Neutrophil (primary cell): ENCODE measurements around the gene GRIK3.

Experiments
- H3K27ac ChIP-seq: fragments of 200-600 bp; sonication (generic); 2 replicates; pipeline ENCODE4 v1.5.1; 2016; ENCODE audit warnings: mild to moderate bottlenecking, moderate library complexity
- H3K27me3 ChIP-seq: fragments of 200-600 bp; sonication (generic); 2 replicates; pipeline ENCODE4 v1.6.0; 2016; ENCODE audit warnings: mild to moderate bottlenecking
- H3K36me3 ChIP-seq: fragments of 200-600 bp; sonication (generic); 2 replicates; pipeline ENCODE4 v1.5.1; 2017
- H3K4me1 ChIP-seq, 2 experiments: fragments of 200-600 bp in 1 of 2; sonication (generic) in 1 of 2; 1 replicate in 1 of 2; 2 replicates in 1 of 2; pipeline versions ENCODE4 v1.5.1 to v1.6.1; 2013 to 2016; ENCODE audit warnings: low read depth in 1 of 2, low read length in 1 of 2, mild to moderate bottlenecking in 1 of 2, moderate library complexity in 1 of 2; ENCODE audit not compliant: control insufficient read depth in 1 of 2, insufficient read depth in 1 of 2
- H3K4me3 ChIP-seq, 2 experiments: fragments of 200-600 bp in 1 of 2; sonication (generic) in 1 of 2; 1 replicate in 1 of 2; 2 replicates in 1 of 2; pipeline ENCODE4 v1.5.1; 2013 to 2016; ENCODE audit warnings: low read depth in 1 of 2, low read length in 1 of 2, mild to moderate bottlenecking in 1 of 2, moderate library complexity in 1 of 2
- H3K9me3 ChIP-seq: fragments of 200-600 bp; sonication (generic); 2 replicates; pipeline ENCODE4 v1.5.1; 2016
- CTCF ChIP-seq: fragments of 200-600 bp; sonication (generic); IDR thresholded peaks from 2 replicates; pipeline ENCODE4 v1.5.1; 2016; ENCODE audit warnings: antibody characterized with exemption

GRIK3 gene

GRCh38 chr1:37038227-37039093, 4.1 kb upstream of the GRIK3 start:
- Histone ChIP-seq H3K36me3 (no peaks in the 10 kb centered on the region), H3K4me3 (no peak overlapping the region), H3K27ac (no peak overlapping the region), H3K4me1 (no peaks in the 10 kb centered on the region), H3K27me3 (peaks cover 99% of the 10 kb centered on the region), H3K9me3 (no peaks in the 10 kb centered on the region)
- TF ChIP-seq CTCF: no peak

- no peaks in the 10 kb centered on the region for H3K4me1 ChIP-seq
- TF ChIP-seq CTCF: no peak
- H3K27me3 ChIP-seq: peaks cover 99% of the 10 kb centered on the region
- no peaks in the 10 kb centered on the region for H3K36me3 ChIP-seq
- H3K9me3 ChIP-seq: no peaks in the 10 kb centered on the region
- no peak overlapping the region for H3K27ac ChIP-seq
- H3K4me3 ChIP-seq: no peak overlapping the region
Measured at GRCh38 chr1:37037690-37038089, 3.4 kb upstream of the GRIK3 start.

GRCh38 chr1:37036667-37037053, 2.3 kb upstream of the GRIK3 start:
- TF ChIP-seq CTCF: no peak
- no peaks in the 10 kb centered on the region for H3K9me3 ChIP-seq
- no peaks in the 10 kb centered on the region for H3K4me1 ChIP-seq
- H3K27ac ChIP-seq: no peak overlapping the region
- no peak overlapping the region for H3K4me3 ChIP-seq
- H3K27me3 ChIP-seq: peaks cover 100% of the 10 kb centered on the region
- H3K36me3 ChIP-seq: no peaks in the 10 kb centered on the region

- no peaks in the 10 kb centered on the region for H3K9me3 ChIP-seq
- TF ChIP-seq CTCF: no peak
- no peaks in the 10 kb centered on the region for H3K36me3 ChIP-seq
- H3K27me3 ChIP-seq: peaks cover 100% of the 10 kb centered on the region
- H3K4me1 ChIP-seq: no peaks in the 10 kb centered on the region
- no peak overlapping the region for H3K4me3 ChIP-seq
- H3K27ac ChIP-seq: no peak overlapping the region
Measured at GRCh38 chr1:37035796-37036666, 1.7 kb upstream of the GRIK3 start.

GRCh38 chr1:37035014-37035691, 838 bp upstream of the GRIK3 start:
- H3K4me1 ChIP-seq: no peaks in the 10 kb centered on the region
- no peaks in the 10 kb centered on the region for H3K36me3 ChIP-seq
- no peak for TF ChIP-seq CTCF
- H3K27me3 ChIP-seq: peaks cover 100% of the 10 kb centered on the region
- no peak overlapping the region for H3K4me3 ChIP-seq
- H3K9me3 ChIP-seq: no peaks in the 10 kb centered on the region
- H3K27ac ChIP-seq: no peak overlapping the region
